Fibroblast of skin of left biceps (primary cell): Measurements from ENCODE around the gene SLCO6A1.
"Not testable (repeated sequence)": the region's sequence is repeated elsewhere in the genome, so short reads cannot be mapped to it uniquely, and the experiment has no call there.

Experiments used
- DNase-seq, 2 experiments: peaks; one replicate each; pipeline ENCODE4 v3.0.0-alpha.2; 2013; ENCODE audit warnings: low read depth in 2 of 2

SLCO6A1 gene

GRCh38 chr5:102498271-102499034 is at the start of gene SLCO6A1:
Gene SLCO6A1 (minus strand): TSS chr5:102499001. CDS start chr5:102498844, 157 bp downstream.
- no peak for DNase-seq

GRCh38 chr5:102547141-102548035 is 48.6 kb upstream of the SLCO6A1 start:
- no peak for DNase-seq

- DNase-seq = no peak
Measured at GRCh38 chr5:102545175-102545574, 46.4 kb upstream of the SLCO6A1 start.

- no peak for DNase-seq
Measured at GRCh38 chr5:102542057-102542456, 43.3 kb upstream of the SLCO6A1 start.

GRCh38 chr5:102539996-102540728 is 41.4 kb upstream of the SLCO6A1 start:
- DNase-seq = no peak

GRCh38 chr5:102539562-102539961 is 40.8 kb upstream of the SLCO6A1 start:
- DNase-seq = no peak

- DNase-seq = no peak
Measured at GRCh38 chr5:102537011-102537410, 38.2 kb upstream of the SLCO6A1 start.

GRCh38 chr5:102536323-102536928 is 37.6 kb upstream of the SLCO6A1 start:
- DNase-seq = no peak

- peak in 1 of 2 experiments; percentile 13 for DNase-seq
Measured at GRCh38 chr5:102532123-102532522, 33.3 kb upstream of the SLCO6A1 start.

GRCh38 chr5:102531506-102531905 is 32.7 kb upstream of the SLCO6A1 start:
- no peak for DNase-seq

- no peak for DNase-seq
Measured at GRCh38 chr5:102529447-102529846, 30.6 kb upstream of the SLCO6A1 start.

GRCh38 chr5:102529031-102529430 is 30.2 kb upstream of the SLCO6A1 start:
- no peak for DNase-seq

- DNase-seq = no peak
Measured at GRCh38 chr5:102528600-102528999, 29.8 kb upstream of the SLCO6A1 start.

- no peak for DNase-seq
Measured at GRCh38 chr5:102527547-102527946, 28.7 kb upstream of the SLCO6A1 start.

GRCh38 chr5:102523541-102524175 is 24.9 kb upstream of the SLCO6A1 start:
- DNase-seq = no peak

- DNase-seq = no peak
Measured at GRCh38 chr5:102511666-102512065, 12.9 kb upstream of the SLCO6A1 start.

GRCh38 chr5:102491261-102491914 is 7.4 kb downstream of the SLCO6A1 start:
- not testable (repeated sequence) for DNase-seq

GRCh38 chr5:102483736-102484135 is 15.1 kb downstream of the SLCO6A1 start:
- no peak for DNase-seq

GRCh38 chr5:102481054-102481715 is 17.6 kb downstream of the SLCO6A1 start:
- peak; percentile 2 to 6 for DNase-seq

- DNase-seq = no peak
Measured at GRCh38 chr5:102453716-102454115, 45.1 kb downstream of the SLCO6A1 start.
